Upper lobe of left lung (tissue), 6 donors: ENCODE results near the gene ACVR1. TPM values are rescaled to one million over a fixed set of nuclear protein-coding genes. Genes with fewer than 3 reads are reported as not detected.

Source experiments
- ATAC-seq, 2 donors: fragments of 200-7000 bp; cut with Tn5 transposase; one replicate each; pipeline ENCODE4 v1.9.1; 2022; ENCODE audit warnings: mild to moderate bottlenecking in 2 of 2, moderate library complexity in 2 of 2; ENCODE audit not compliant: low FRiP score in 2 of 2
- DNase-seq, 2 donors: peaks; one replicate each; pipeline ENCODE4 v3.0.0-alpha.2; 2019 to 2020
- H3K27ac ChIP-seq, 4 donors: fragments of 200-600 bp; sonication (generic); one replicate each; pipeline ENCODE4 v1.5.1; 2016 to 2019
- H3K27me3 ChIP-seq, 4 donors: fragments of 200-600 bp; sonication (generic); one replicate each; pipeline ENCODE4 v1.5.1; 2017 to 2019
- H3K36me3 ChIP-seq, 4 donors: fragments of 200-600 bp; sonication (generic); one replicate each; pipeline ENCODE4 v1.5.1; 2016 to 2019
- H3K4me1 ChIP-seq, 4 donors: fragments of 200-600 bp; sonication (generic); one replicate each; pipeline ENCODE4 v1.5.1; 2018 to 2019
- H3K4me3 ChIP-seq, 4 donors: fragments of 200-600 bp; sonication (generic); one replicate each; pipeline ENCODE4 v1.5.1; 2017 to 2019; ENCODE audit warnings: mild to moderate bottlenecking in 2 of 4, moderate library complexity in 1 of 4
- H3K9me3 ChIP-seq, 4 donors: fragments of 200-600 bp; sonication (generic); one replicate each; pipeline ENCODE4 v1.5.1; 2018 to 2019
- EP300 ChIP-seq, 4 donors: sonication (generic); formaldehyde crosslinking; IDR thresholded peaks; one replicate each; pipeline ENCODE4 v1.5.1; 2017; ENCODE audit warnings: antibody characterized with exemption in 4 of 4, control low read depth in 2 of 4
- POLR2A ChIP-seq, 4 donors: fragments of 450-650 bp; IDR thresholded peaks; one replicate each; pipeline ENCODE4 v1.5.1; 2016 to 2017; ENCODE audit warnings: antibody characterized with exemption in 4 of 4, mild to moderate bottlenecking in 2 of 4
- POLR2AphosphoS5 ChIP-seq, 2 donors: sonication (generic); formaldehyde crosslinking; IDR thresholded peaks; one replicate each; pipeline ENCODE4 v1.5.1; 2017; ENCODE audit warnings: antibody characterized with exemption in 2 of 2
- WGBS, 2 donors: methylation state at CpG; one replicate each; pipeline ENCODE4 v1.1.5; 2017 to 2018; 5-methylcytosine and 5-hydroxymethylcytosine counted together
- total RNA-seq, 6 donors: library from RNA; depleted of rRNA in 4 of 6; stranded (reverse); fragments of >200 nt in 4 of 6; gene quantifications; one replicate each; pipeline versions ENCODE4 v1.1.0 to v1.2.1, GENCODE V29; 2016 to 2021
- TF ChIP-seq, protein P1 (sequence below), 6 experiments: fragments of 450-650 bp in 4 of 6; fragments of 200-600 bp in 2 of 6; sonication (generic) in 2 of 6; IDR thresholded peaks; one replicate each; pipeline ENCODE4 v1.5.1; 2016 to 2019; ENCODE audit warnings: antibody characterized with exemption in 6 of 6
- donor health status: DM: no; HTN: no; CAD: no; lungs with moderate emphysema.
- donor health status: DM: no; HTN: yes; CAD: no; lungs with severe emphysema.

The ACVR1 gene
- total RNA-seq, 6 donors from 2014 or later = 16.4 to 38.8 (median 25.8) TPM

DNA sequence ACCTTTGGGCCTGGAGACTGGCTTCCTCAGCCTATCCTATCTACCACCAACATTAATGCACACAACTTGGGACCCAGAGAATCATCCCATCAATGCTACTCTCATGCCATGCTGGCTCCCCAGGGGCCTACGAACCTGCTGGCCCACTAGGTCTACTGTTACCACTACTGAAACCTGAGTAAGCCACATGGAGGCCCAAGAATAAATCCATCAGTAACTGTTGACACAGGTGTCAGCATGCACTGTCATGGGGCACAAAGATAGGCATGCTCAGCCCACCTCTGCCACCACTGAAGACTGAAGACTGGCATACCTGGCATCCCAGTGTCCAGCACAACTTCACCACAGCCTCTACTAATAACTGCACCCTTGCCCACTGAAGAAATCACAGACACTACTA is 176.3 kb downstream of the ACVR1 start:
- no peaks in the 10 kb centered on the region for H3K27me3 ChIP-seq
- no peak for DNase-seq
- H3K4me1 ChIP-seq = no peaks in the 10 kb centered on the region
- H3K27ac ChIP-seq = no peak overlapping the region
- peaks cover 0 to 16% (median 7%) of the 10 kb centered on the region in 4 donors for H3K9me3 ChIP-seq
- TF ChIP-seq POLR2A (IDR thresholded peaks at IDR 0.05) = no peak
- no peak for TF ChIP-seq EP300 (IDR thresholded peaks at IDR 0.05)
- TF ChIP-seq, protein P1, sequence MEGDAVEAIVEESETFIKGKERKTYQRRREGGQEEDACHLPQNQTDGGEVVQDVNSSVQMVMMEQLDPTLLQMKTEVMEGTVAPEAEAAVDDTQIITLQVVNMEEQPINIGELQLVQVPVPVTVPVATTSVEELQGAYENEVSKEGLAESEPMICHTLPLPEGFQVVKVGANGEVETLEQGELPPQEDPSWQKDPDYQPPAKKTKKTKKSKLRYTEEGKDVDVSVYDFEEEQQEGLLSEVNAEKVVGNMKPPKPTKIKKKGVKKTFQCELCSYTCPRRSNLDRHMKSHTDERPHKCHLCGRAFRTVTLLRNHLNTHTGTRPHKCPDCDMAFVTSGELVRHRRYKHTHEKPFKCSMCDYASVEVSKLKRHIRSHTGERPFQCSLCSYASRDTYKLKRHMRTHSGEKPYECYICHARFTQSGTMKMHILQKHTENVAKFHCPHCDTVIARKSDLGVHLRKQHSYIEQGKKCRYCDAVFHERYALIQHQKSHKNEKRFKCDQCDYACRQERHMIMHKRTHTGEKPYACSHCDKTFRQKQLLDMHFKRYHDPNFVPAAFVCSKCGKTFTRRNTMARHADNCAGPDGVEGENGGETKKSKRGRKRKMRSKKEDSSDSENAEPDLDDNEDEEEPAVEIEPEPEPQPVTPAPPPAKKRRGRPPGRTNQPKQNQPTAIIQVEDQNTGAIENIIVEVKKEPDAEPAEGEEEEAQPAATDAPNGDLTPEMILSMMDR (IDR thresholded peaks at IDR 0.05) = no peak
- TF ChIP-seq POLR2AphosphoS5 (IDR thresholded peaks at IDR 0.05) = no peak
- WGBS, 2 donors = 88% methylated on average over 1 of the region's 1 CpG
- H3K4me3 ChIP-seq = no peak overlapping the region
- no peaks in the 10 kb centered on the region for H3K36me3 ChIP-seq
- no peak for ATAC-seq

DNA sequence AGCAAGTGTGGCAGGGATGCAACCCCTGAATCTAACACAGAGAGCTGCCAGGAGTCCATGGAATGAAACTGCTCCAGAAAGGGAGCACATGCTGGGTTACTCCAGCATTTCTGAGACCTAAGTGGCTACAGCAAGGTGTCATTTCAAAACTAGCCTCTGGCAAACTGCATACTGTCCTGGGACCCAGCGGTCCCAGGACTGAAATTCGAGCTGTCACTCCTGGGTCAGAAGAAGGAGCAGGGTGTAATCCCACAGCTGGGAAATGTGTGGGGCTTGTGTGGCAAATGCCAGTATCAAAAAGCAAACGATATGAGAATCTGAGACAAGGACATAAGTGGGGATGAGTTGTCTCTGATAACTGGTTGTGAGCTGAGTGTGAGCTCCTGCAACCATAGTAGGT is 177.1 kb downstream of the ACVR1 start:
- H3K36me3 ChIP-seq = no peaks in the 10 kb centered on the region
- no peaks in the 10 kb centered on the region for H3K27me3 ChIP-seq
- H3K4me1 ChIP-seq = no peaks in the 10 kb centered on the region
- WGBS, 2 donors = 86 to 91% methylated on average over 3 of the region's 3 CpGs
- H3K9me3 ChIP-seq = peaks cover 0 to 11% (median 6%) of the 10 kb centered on the region in 4 donors
- ATAC-seq (no peak), DNase-seq (no peak)
- no peak overlapping the region for H3K4me3 ChIP-seq
- H3K27ac ChIP-seq = no peak overlapping the region
- TF ChIP-seq EP300 (IDR thresholded peaks at IDR 0.05) = no peak
- no peak for TF ChIP-seq POLR2A (IDR thresholded peaks at IDR 0.05)
- TF ChIP-seq, protein P1 (IDR thresholded peaks at IDR 0.05) = no peak
- TF ChIP-seq POLR2AphosphoS5 (IDR thresholded peaks at IDR 0.05) = no peak

DNA sequence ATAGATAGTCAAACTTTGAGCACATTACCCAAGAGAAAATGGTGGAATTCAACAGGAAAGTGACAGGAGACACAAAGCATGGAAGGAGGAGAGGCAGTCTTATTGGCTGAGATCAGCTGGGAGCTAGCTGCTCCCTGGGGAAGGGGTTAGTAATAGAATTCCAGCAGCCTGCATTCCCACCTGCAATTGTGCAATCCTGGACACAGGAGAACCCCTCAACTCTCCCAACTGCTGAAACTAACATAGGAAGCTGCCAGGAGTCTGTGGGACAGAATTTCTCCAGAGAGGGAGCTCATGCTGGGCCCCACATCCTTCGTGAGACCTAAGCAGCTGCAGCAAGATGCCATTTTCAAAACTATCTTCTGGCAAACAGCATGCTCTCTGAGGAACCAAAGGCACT is 177.7 kb downstream of the ACVR1 start:
- Histone ChIP-seq H3K9me3 (peaks cover 0 to 9% (median 5%) of the 10 kb centered on the region in 4 donors), H3K4me1 (no peaks in the 10 kb centered on the region), H3K4me3 (no peak overlapping the region), H3K27me3 (no peaks in the 10 kb centered on the region), H3K27ac (no peak overlapping the region), H3K36me3 (no peaks in the 10 kb centered on the region)
- WGBS, 2 donors = 60 to 100% methylated on average over 1 of the region's 1 CpG
- ATAC-seq (no peak), DNase-seq (no peak)
- TF ChIP-seq, protein P1 (IDR thresholded peaks at IDR 0.05) = no peak
- TF ChIP-seq EP300 (IDR thresholded peaks at IDR 0.05) = no peak
- no peak for TF ChIP-seq POLR2A (IDR thresholded peaks at IDR 0.05)
- TF ChIP-seq POLR2AphosphoS5 (IDR thresholded peaks at IDR 0.05) = no peak

DNA sequence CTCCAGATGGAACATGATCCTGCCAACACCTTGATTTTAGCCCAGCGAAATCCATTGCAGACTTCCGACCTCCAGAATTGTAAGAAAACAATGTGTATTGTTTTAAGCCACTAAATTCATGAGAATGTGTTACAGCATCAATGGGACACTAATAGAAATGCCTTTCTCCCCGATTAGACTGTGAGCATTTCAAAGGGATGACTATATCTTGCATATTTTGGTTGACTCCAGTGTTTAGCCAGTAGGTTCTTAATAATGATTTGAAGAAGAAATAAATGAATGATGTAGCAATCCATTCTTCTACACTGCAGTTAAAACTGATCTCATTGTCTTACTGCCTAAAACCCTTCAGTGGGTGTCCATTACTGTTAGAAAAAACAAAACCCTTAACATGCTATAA is 180.1 kb downstream of the ACVR1 start:
- Histone ChIP-seq H3K27ac (no peak overlapping the region), H3K9me3 (peaks cover 0 to 6% (median 0%) of the 10 kb centered on the region in 4 donors), H3K27me3 (no peaks in the 10 kb centered on the region), H3K4me3 (no peak overlapping the region), H3K36me3 (no peaks in the 10 kb centered on the region), H3K4me1 (no peaks in the 10 kb centered on the region)
- DNase-seq = no peak
- no peak for ATAC-seq
- 83 to 93% methylated on average over 3 of the region's 3 CpGs for WGBS, 2 donors
- TF ChIP-seq EP300 (IDR thresholded peaks at IDR 0.05) = no peak
- TF ChIP-seq, protein P1 (IDR thresholded peaks at IDR 0.05) = no peak
- TF ChIP-seq POLR2A (IDR thresholded peaks at IDR 0.05) = no peak
- TF ChIP-seq POLR2AphosphoS5 (IDR thresholded peaks at IDR 0.05) = no peak

DNA sequence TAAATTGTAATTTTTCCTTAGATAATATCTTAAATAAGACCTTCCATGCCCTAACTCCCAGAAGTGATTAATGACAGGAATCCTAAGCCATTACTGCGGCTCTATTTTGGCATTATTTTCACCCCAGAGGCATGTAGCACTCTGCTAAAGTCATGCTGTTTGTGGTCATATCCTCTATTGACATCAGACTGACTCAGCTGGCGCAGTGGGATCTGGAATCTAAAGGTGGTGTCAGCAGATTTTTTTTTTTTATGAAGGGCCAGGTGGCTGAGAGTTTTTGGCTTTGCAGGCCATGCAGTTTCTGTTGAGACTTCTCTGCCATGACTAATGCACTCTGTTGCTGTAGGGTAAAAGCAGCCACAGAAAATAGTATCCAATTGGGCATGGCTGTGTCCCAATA is 183.4 kb downstream of the ACVR1 start:
- no peak for DNase-seq
- H3K36me3 ChIP-seq = no peaks in the 10 kb centered on the region
- H3K4me1 ChIP-seq = no peaks in the 10 kb centered on the region
- no peaks in the 10 kb centered on the region for H3K27me3 ChIP-seq
- H3K27ac ChIP-seq = no peak overlapping the region
- no peak for ATAC-seq
- no peaks in the 10 kb centered on the region for H3K9me3 ChIP-seq
- TF ChIP-seq EP300 (IDR thresholded peaks at IDR 0.05) (no peak), POLR2AphosphoS5 (IDR thresholded peaks at IDR 0.05) (no peak), POLR2A (IDR thresholded peaks at IDR 0.05) (no peak)
- TF ChIP-seq, protein P1 (IDR thresholded peaks at IDR 0.05) = no peak
- WGBS, 2 donors = 83 to 88% methylated on average over 2 of the region's 2 CpGs
- no peak overlapping the region for H3K4me3 ChIP-seq
